K562 (cell line): ENCODE data around the gene SET. TPM values are rescaled to one million over a fixed set of nuclear protein-coding genes. Genes with fewer than 3 reads are reported as not detected.

Experiments
- ATAC-seq: fragments of 200-7000 bp; cut with Tn5 transposase; 3 replicates; pipeline ENCODE4 v1.9.1; 2020; ENCODE audit warnings: moderate library complexity
- BruUV-seq: library from RNA; stranded (reverse); fragments of 400-500 nt; replicated peaks from 2 replicates; lab custom pipeline; 2021; lab: Mats Ljungman, UMichigan
- CTCF ChIA-PET: fragments of 300-600 bp; formaldehyde crosslinking; extraction: SDS; loops from one replicate; lab custom pipeline; 2021; ENCODE audit warnings: low intra/inter-chr PET ratio; lab: Yijun Ruan, JAX
- POLR2A ChIA-PET: fragments of 300-600, 350-650 bp; sonication (Branson Sonifier 250); formaldehyde crosslinking; extraction: SDS; loops from one replicate; lab custom pipeline; 2021; ENCODE audit warnings: antibody characterized with exemption, inconsistent platforms; lab: Yijun Ruan, JAX
- DNase-seq, 4 experiments: peaks; one replicate each; pipeline versions ENCODE4 v3.0.0 to v3.0.0-alpha.2; 2011 to 2018; ENCODE audit warnings: low spot score in 3 of 4, mixed read lengths in 3 of 4; ENCODE audit errors: extremely low read depth in 1 of 4
- FAIRE-seq: peaks from 2 replicates; lab custom pipeline; 2011; peaks lifted over from hg19 to GRCh38; lab: Jason Lieb, UNC
- H2AFZ ChIP-seq: 2 replicates; pipeline ENCODE4 v1.6.0; 2011; ENCODE audit warnings: low read depth, low read length, control low read depth, inconsistent platforms
- H3K27ac ChIP-seq: fragments of 200-600 bp; 3 replicates; pipeline ENCODE4 v1.8.0; 2011; ENCODE audit warnings: low read depth, mild to moderate bottlenecking, control low read depth, inconsistent platforms, low read length, moderate library complexity, mixed read lengths; ENCODE audit errors: extremely low read depth
- H3K27me3 ChIP-seq, 2 experiments: fragments of 300-600 bp in 1 of 2; 2 replicates in 1 of 2; 3 replicates in 1 of 2; pipeline versions ENCODE4 v1.6.0 to v1.8.0; 2011; ENCODE audit warnings: inconsistent platforms in 2 of 2, low read length in 2 of 2, mild to moderate bottlenecking in 1 of 2, mixed read lengths in 1 of 2, moderate library complexity in 1 of 2; ENCODE audit not compliant: control insufficient read depth in 2 of 2, insufficient read depth in 2 of 2
- H3K36me3 ChIP-seq: fragments of 300-600 bp; 3 replicates; pipeline ENCODE4 v1.8.0; 2011; ENCODE audit warnings: mild to moderate bottlenecking, low read length, inconsistent platforms; ENCODE audit not compliant: control insufficient read depth, insufficient read depth
- H3K4me1 ChIP-seq, 2 experiments: fragments of 200-600 bp in 1 of 2; replicated peaks in 1 of 2; 2 replicates in 1 of 2; 3 replicates in 1 of 2; pipeline versions ENCODE4 v1.5.1 to v1.8.0; 2011; ENCODE audit warnings: inconsistent platforms in 2 of 2, low read length in 2 of 2, mild to moderate bottlenecking in 1 of 2, mixed read lengths in 1 of 2, moderate library complexity in 1 of 2; ENCODE audit not compliant: control insufficient read depth in 2 of 2, insufficient read depth in 2 of 2
- H3K4me2 ChIP-seq: 2 replicates; pipeline ENCODE4 v1.6.1; 2011; ENCODE audit warnings: low read length, control low read depth, inconsistent platforms, mixed read lengths; ENCODE audit not compliant: insufficient read depth
- H3K4me3 ChIP-seq: fragments of 200-600 bp; sonication (generic), shearing (Covaris generic); 2 replicates; pipeline ENCODE4 v1.5.1; 2016; ENCODE audit warnings: control low read depth, inconsistent platforms
- H3K79me2 ChIP-seq: fragments of 200-600 bp; 3 replicates; pipeline ENCODE4 v1.8.0; 2011; ENCODE audit warnings: low read length, inconsistent platforms; ENCODE audit not compliant: control insufficient read depth, insufficient read depth
- H3K9ac ChIP-seq, 2 experiments: 2 replicates each; pipeline versions ENCODE4 v1.6.0 to v1.6.1; 2011; ENCODE audit warnings: low read depth in 2 of 2, low read length in 2 of 2, control low read depth in 1 of 2, inconsistent platforms in 1 of 2, mild to moderate bottlenecking in 1 of 2, mixed read lengths in 1 of 2; ENCODE audit not compliant: insufficient read depth in 1 of 2
- H3K9me1 ChIP-seq: one replicate; pipeline ENCODE4 v1.6.0; 2011; ENCODE audit warnings: inconsistent platforms, mild to moderate bottlenecking, low read length, moderate library complexity; ENCODE audit not compliant: control insufficient read depth, insufficient read depth
- H3K9me3 ChIP-seq: replicated peaks from 2 replicates; pipeline ENCODE4 v1.5.1; 2011; ENCODE audit warnings: low read depth, low read length, inconsistent platforms; ENCODE audit not compliant: control insufficient read depth, insufficient read depth
- H4K20me1 ChIP-seq: replicated peaks from 2 replicates; pipeline ENCODE4 v1.6.1; 2011; ENCODE audit warnings: low read length, inconsistent platforms, mixed read lengths; ENCODE audit not compliant: control insufficient read depth, insufficient read depth
- CUX1 ChIP-seq: fragments of 200-800 bp; sonication (Bioruptor generic); IDR thresholded peaks from 2 replicates; pipeline ENCODE4 v1.6.1; 2016; ENCODE audit warnings: missing genetic modification characterization, missing compliant biosample characterization
- HCFC1 ChIP-seq: IDR thresholded peaks from 2 replicates; pipeline ENCODE4 v1.6.1; 2012; ENCODE audit warnings: low read depth, low read length, improper control_type of control experiment
- MBD1 ChIP-seq: fragments of 250-450 bp; sonication (Bioruptor Pico); IDR thresholded peaks from 2 replicates; pipeline ENCODE4 v1.8.0; 2022; ENCODE audit warnings: inconsistent platforms
- TBP ChIP-seq: optimal IDR thresholded peaks from 2 replicates; pipeline ENCODE3; 2011; ENCODE audit warnings: low read depth, low read length, improper control_type of control experiment
- ZNF407 ChIP-seq: fragments of 450-650 bp; IDR thresholded peaks from 2 replicates; pipeline ENCODE4 v1.6.1; 2016; ENCODE audit warnings: low read depth
- WGBS: fragments of 100-300 bp; shearing (Covaris generic); methylation state at CpG from one replicate; pipeline ENCODE4 v1.1.6; 2016; ENCODE audit warnings: low coverage, mixed read lengths; ENCODE audit not compliant: insufficient coverage; ENCODE audit errors: missing lambda C conversion rate; 5-methylcytosine and 5-hydroxymethylcytosine counted together
- in situ Hi-C: fragments of 300-500 bp; cut with MboI; formaldehyde crosslinking; loops from 4 replicates; pipeline ENCODE4 v1.15.0; 2018; ENCODE audit warnings: inconsistent platforms, mixed read lengths
- intact Hi-C: fragments of 100-400 bp; cut with micrococcal nuclease; formaldehyde crosslinking; loops from 2 replicates; pipeline ENCODE4 v1.14.2; 2022
- polyA plus RNA-seq, 8 experiments: library from polyadenylated mRNA; depleted of rRNA in 4 of 8; stranded (reverse) in 5 of 8; unstranded in 3 of 8; fragments of >200 nt; fragmentation: Nextera tagmentation in 2 of 8; fragmentation: Illumina TruSeq in 1 of 8; extraction: Ambion mirVana in 2 of 8; extraction: Trizol in 1 of 8; gene quantifications; 2 replicates each; pipeline versions ENCODE4 v1.2.1 to v1.2.3, GENCODE V29; 2011 to 2014; ENCODE audit warnings: inconsistent platforms in 1 of 8, missing spikeins in 1 of 8
- total RNA-seq, 7 experiments: library from RNA; depleted of rRNA in 6 of 7; stranded (reverse); fragments of >200 nt in 6 of 7; fragmentation: Illumina TruSeq in 2 of 7; extraction: Trizol in 2 of 7; gene quantifications; 2 replicates each; pipeline versions ENCODE4 v1.2.1 to v1.2.3, GENCODE V29; 2011 to 2021; ENCODE audit warnings: low replicate concordance in 1 of 7

Gene SET
- total and polyA plus RNA-seq, 9 of the 15 experiments (the other 6 are each of a cell fraction or from before 2014, with no cell fraction given), result 404 to 1,447 (median 907) TPM

DNA sequence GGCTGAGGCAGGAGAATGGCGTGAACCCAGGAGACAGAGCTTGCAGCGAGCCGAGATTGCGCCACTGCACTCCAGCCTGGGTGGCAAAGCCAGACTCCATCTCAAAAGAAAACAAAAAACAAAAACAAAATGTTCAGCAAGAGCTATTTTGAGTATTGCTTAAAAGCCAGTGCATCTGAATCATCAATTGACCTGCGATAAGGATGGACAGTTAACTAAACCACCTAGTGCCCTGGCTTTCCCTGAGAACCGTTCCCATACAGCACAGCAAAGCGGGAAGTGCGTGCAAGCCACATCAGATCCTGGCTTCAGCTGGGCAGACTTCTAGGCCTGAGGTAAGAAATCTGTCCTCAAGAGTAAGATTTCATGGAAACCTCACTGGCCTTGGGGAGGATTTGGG, 35.1 kb upstream of the SET start:
- no peak overlapping the region for H3K4me3 ChIP-seq
- no TSS peak for BruUV-seq
- FAIRE-seq (no peak), ATAC-seq (no peak), DNase-seq (no peak)
- in situ Hi-C loops (loop anchor here (5.0 kb wide), 1 partner anchor 1018 kb away; no protein-coding TSS in a partner anchor), intact Hi-C loops (no loop called here)
- H2AFZ ChIP-seq, result no peak overlapping the region
- WGBS, result 96% methylated on average over 8 of the region's 8 CpGs
- H3K27ac ChIP-seq, result no peak overlapping the region; the same call in 2 of the 3 replicates
- H3K9me3 ChIP-seq, result no peaks in the 10 kb centered on the region
- peaks cover 35% of the 10 kb centered on the region for H3K79me2 ChIP-seq
- H3K4me2 ChIP-seq, result no peak overlapping the region
- no peaks in the 10 kb centered on the region for H3K9me1 ChIP-seq
- H4K20me1 ChIP-seq, result no peaks in the 10 kb centered on the region
- H3K36me3 ChIP-seq, result peaks cover 17% of the 10 kb centered on the region; the same call in 2 of the 3 replicates
- peaks cover 5 to 28% of the 10 kb centered on the region in 2 experiments; a peak in 4 of 5 replicates for H3K4me1 ChIP-seq
- ChIA-PET CTCF (no interaction called here), POLR2A (interaction anchor here (0.6 to 1.0 kb wide), 2 partner anchors 8 to 15 kb away, joined by 3 to 4 read pairs; no protein-coding TSS in a partner anchor)
- no peaks in the 10 kb centered on the region; a peak in 1 of 5 replicates for H3K27me3 ChIP-seq
- 0 out of 4 replicates have a peak overlapping the region, but pooled peaks of 1 of the 2 experiments have one; percentile 49 for H3K9ac ChIP-seq
- TF ChIP-seq MBD1 (CRISPR knock-in tag), result no peak
- TF ChIP-seq ZNF407, result no peak
- no peak for TF ChIP-seq HCFC1
- no peak for TF ChIP-seq TBP
- no peak for TF ChIP-seq CUX1 (CRISPR knock-in tag)
